Measurements from ENCODE around the gene TMEM198. TPM values are rescaled to one million over a fixed set of nuclear protein-coding genes. Genes with fewer than 3 reads are reported as not detected.

Gene TMEM198, protein sequence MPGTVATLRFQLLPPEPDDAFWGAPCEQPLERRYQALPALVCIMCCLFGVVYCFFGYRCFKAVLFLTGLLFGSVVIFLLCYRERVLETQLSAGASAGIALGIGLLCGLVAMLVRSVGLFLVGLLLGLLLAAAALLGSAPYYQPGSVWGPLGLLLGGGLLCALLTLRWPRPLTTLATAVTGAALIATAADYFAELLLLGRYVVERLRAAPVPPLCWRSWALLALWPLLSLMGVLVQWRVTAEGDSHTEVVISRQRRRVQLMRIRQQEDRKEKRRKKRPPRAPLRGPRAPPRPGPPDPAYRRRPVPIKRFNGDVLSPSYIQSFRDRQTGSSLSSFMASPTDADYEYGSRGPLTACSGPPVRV
- 1 to 10 TPM in 1 of 2 experiments, under 1 TPM in 1; 0.95 to 1.0 TPM for total RNA-seq

- POLR2A ChIA-PET, result interaction anchor here (1.7 to 2.4 kb wide), 3 partner anchors 9 to 54 kb away, joined by 5 to 12 read pairs (median 10); partner anchors contain the start of genes GMPPA and STK11IP
- peak; percentile 95 for DNase-seq
These were observed at the start of gene TMEM198, which contains the start of gene CHPF for GRCh38 chr2:219543596-219544358. Gene TMEM198 (plus strand): TSS chr2:219544028. CDS start chr2:219544728, 700 bp downstream. Gene CHPF (minus strand): TSS chr2:219543809. CDS start chr2:219543538, 271 bp downstream.

DNA sequence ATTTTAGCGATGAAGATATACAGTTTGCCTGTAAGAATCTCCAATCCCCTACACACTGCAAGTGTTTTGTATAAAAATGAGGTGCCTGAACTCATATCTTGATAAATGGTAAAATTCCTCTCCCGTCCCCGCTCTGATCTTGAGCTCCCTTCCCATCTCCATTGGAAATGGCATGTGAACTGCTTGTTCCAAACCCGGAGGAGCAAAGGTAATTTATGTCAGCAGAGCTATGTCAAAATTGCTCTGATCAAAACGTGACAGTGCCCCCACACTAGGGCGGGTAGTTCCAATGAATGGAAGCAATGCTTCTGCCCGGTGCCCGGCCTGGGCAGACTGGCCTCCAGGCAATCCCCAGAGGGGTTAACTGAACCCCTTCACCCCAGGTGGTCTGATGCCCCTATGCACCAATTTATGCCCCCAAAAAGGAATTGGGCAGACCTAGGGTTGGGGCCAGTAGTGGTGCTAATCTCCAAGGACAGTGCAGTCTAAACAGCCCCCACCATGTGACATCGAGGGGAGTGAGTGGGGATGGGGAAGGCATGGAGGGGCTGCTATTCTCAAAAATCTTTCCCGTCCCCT lies 48.8 kb upstream of the TMEM198 start:
- Mint-ChIP-seq H3K4me3 (no peak overlapping the region), H3K9me3 (no peaks in the 10 kb centered on the region), H3K27ac (no peak overlapping the region), H3K4me1 (peaks cover 33% of the 10 kb centered on the region), H3K27me3 (peaks cover 56% of the 10 kb centered on the region), H3K36me3 (ENCODE audit: low read depth) (peaks cover 5% of the 10 kb centered on the region)
- POLR2A ChIA-PET, result interaction anchor here (1.1 kb wide), 1 partner anchor 35 kb away, joined by 3 read pairs; no protein-coding TSS in a partner anchor
- CTCF ChIA-PET, result interaction anchor here (0.5 to 8.0 kb wide), 13 partner anchors 8 to 550 kb away, joined by 3 to 175 read pairs (median 6); no protein-coding TSS in a partner anchor
- no peak for DNase-seq

More at GRCh38 chr2:219543596-219544358, at the start of gene TMEM198, which contains the start of gene CHPF:
- Mint-ChIP-seq H3K4me1 (peaks cover 23% of the 10 kb centered on the region), H3K9me3 (no peaks in the 10 kb centered on the region), H3K36me3 (ENCODE audit: low read depth) (peaks cover 7% of the 10 kb centered on the region), H3K4me3 (peak within 1 kb of the TSS; percentile 78), H3K27me3 (peaks cover 17% of the 10 kb centered on the region), H3K27ac (peak within 1 kb of the TSS; percentile 74)
- CTCF ChIA-PET, result interaction anchor here (0.6 to 4.9 kb wide), 14 partner anchors 11 to 155 kb away, joined by 3 to 34 read pairs (median 4); partner anchors contain the start of gene STK11IP

DNA sequence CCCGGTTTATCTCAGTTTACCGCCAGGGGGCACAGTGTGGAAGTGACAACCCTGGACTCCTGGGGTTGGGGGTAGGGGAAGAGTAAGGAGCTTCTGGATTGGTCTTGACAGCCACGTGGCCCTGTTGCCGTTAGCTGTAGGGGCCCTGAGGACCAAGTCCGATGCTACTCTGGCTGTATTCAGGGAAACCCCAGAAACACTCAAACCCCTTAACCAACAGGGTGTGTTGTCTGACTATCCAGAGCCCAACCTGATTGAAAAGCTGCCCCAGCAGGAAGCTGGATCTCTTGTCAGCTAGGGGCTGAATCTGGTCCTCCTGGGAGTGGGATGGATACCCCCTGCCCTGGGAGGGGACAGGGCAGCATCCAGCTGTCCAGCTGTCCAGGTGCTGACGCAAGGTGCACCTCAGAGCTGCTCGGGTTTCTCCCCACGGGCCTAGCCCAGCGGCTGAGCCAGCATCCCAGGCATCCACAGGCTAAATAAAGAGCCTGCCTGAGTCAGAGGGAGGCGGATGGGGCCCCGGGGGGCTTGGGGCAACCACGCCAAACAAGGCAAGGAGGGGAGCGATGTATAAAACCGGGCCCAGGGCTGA lies 48.2 kb upstream of the TMEM198 start:
- peaks cover 56% of the 10 kb centered on the region for H3K27me3 Mint-ChIP-seq
- CTCF ChIA-PET, result interaction anchor here (0.5 to 8.0 kb wide), 16 partner anchors 8 to 550 kb away, joined by 3 to 175 read pairs (median 6); partner anchors contain the start of gene DNPEP
- no peak overlapping the region for H3K4me3 Mint-ChIP-seq
- H3K27ac Mint-ChIP-seq, result no peak overlapping the region
- DNase-seq, result peak; percentile 61
- H3K36me3 Mint-ChIP-seq (ENCODE audit: low read depth), result peaks cover 5% of the 10 kb centered on the region
- POLR2A ChIA-PET, result interaction anchor here (1.1 kb wide), 1 partner anchor 34 kb away, joined by 3 read pairs; no protein-coding TSS in a partner anchor
- no peaks in the 10 kb centered on the region for H3K9me3 Mint-ChIP-seq
- H3K4me1 Mint-ChIP-seq, result peaks cover 39% of the 10 kb centered on the region

DNA sequence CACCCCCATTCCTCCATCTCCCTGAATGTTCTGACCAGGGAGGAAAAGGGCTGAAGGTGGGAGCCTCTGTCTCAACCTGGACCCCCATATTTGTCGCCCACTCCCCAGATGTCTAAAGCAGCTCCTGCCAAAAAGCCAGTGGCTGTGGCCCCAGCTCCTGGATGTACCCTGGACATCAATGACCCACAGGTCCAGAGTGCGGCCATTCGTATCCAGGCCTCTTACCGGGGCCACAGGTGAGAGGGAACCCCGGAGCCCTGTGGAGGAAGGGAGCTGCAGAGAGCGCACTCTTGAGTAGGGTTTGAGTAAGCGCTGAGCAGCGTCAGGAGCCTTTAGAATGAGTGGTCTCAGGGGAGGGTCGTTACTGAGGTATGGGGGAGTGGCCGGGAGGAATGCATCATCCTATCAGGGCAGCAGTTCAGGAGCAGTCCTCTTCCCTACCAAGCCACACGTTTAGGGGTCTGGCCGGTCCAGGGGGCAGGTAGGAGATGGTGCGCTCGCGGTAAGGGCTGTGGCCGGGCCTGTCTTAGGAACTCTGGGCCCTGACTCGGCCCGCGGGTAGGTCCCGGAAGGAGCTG lies 47.5 kb upstream of the TMEM198 start:
- POLR2A ChIA-PET, result interaction anchor here (1.1 to 1.2 kb wide), 2 partner anchors 33 to 34 kb away, joined by 3 to 4 read pairs; no protein-coding TSS in a partner anchor
- Mint-ChIP-seq H3K27ac (no peak overlapping the region), H3K4me1 (peaks cover 43% of the 10 kb centered on the region), H3K27me3 (peaks cover 56% of the 10 kb centered on the region), H3K9me3 (no peaks in the 10 kb centered on the region), H3K36me3 (ENCODE audit: low read depth) (peaks cover 7% of the 10 kb centered on the region), H3K4me3 (peak overlapping the region; percentile 41)
- DNase-seq, result no peak
- CTCF ChIA-PET, result interaction anchor here (1.2 to 8.0 kb wide), 10 partner anchors 11 to 108 kb away, joined by 3 to 175 read pairs (median 9); partner anchors contain the start of gene DNPEP

DNA sequence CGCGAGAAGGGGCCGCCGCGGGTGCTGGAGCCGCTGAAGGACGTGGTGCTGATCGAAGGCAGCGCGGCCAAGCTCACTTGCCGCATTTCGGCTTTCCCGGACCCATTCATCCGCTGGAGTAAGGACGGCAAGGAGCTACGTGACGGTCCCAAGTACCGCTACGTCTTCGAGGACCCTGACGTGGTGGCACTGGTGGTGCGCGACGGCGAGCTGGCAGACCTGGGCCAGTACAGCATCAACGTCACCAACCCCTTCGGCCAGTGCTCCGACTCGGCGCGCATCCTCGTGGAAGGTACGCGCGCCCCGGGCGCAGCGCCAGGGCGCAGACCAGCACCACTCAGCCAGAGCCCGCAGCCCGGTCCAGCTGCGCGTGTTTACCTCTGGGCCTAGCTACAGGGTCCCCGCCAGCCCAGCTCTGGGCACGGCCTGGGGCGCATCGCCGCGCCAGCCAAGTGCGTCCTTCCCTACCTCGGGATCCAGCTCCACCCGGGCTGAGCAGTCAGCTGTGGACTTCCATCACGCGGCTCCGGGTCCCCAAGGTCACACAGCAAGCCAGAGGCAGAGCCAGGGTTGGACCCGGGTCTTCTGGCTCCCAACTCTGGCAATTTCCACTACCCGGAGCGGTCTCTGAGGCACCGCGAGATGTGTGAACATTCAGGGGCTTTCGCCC lies 46.9 kb upstream of the TMEM198 start:
- H3K27me3 Mint-ChIP-seq, result peaks cover 56% of the 10 kb centered on the region

DNA sequence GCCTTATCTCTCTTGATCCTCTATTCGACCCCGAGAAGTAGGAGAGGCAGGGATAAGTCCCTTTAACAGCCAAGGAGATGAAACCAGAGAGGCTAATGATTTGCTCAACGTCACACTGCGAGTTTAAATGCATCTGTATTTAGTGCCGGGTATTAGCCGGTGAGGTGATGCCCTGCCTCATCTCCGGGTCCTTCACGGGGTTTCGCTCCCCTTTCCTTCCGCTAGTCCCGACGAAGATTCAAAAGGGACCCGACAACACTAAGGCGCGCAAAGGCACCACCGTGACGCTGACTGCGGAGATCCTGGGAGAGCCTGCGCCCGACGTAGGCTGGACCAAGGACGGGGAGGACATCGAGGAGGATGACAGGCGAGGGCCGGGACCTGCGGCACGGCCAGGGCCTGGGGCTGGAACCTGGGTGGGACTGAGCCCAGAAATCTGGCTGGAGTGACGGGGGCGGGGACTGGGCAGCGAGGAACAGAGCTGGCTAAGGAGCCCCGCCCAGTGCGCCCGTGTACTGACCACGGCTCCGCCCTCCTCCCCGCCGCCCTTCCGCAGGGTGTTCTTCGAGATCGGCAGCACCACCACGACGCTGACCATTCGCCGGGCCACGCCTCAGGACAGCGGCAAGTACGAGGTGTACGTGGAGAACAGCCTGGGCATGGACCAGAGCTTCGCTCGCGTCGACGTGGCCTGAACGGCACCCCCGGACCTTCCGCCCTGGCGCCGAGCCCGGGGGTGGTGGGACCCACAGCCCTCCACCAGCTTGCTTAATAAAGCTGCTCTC lies 46.1 kb upstream of the TMEM198 start:
- peak; percentile 52 for DNase-seq
- Mint-ChIP-seq H3K9me3 (no peaks in the 10 kb centered on the region), H3K4me3 (peak overlapping the region; percentile 95), H3K36me3 (ENCODE audit: low read depth) (peaks cover 9% of the 10 kb centered on the region), H3K27ac (no peak overlapping the region), H3K4me1 (peaks cover 48% of the 10 kb centered on the region), H3K27me3 (peaks cover 52% of the 10 kb centered on the region)
- ChIA-PET POLR2A (interaction anchor here (0.9 to 2.4 kb wide), 9 partner anchors 10 to 109 kb away, joined by 3 to 10 read pairs (median 4); partner anchors contain the start of genes CHPF, DNPEP and TMEM198), CTCF (interaction anchor here (1.4 to 8.0 kb wide), 9 partner anchors 10 to 109 kb away, joined by 3 to 175 read pairs (median 15); partner anchors contain the start of genes CHPF, DNPEP and TMEM198)

More for the DNA sequence above, 46.9 kb upstream of the TMEM198 start:
- Mint-ChIP-seq H3K36me3 (ENCODE audit: low read depth) (peaks cover 9% of the 10 kb centered on the region), H3K27ac (no peak overlapping the region), H3K4me3 (peak overlapping the region; percentile 95), H3K4me1 (peaks cover 48% of the 10 kb centered on the region), H3K9me3 (no peaks in the 10 kb centered on the region)
- DNase-seq, result no peak
- CTCF ChIA-PET, result interaction anchor here (1.4 to 8.0 kb wide), 6 partner anchors 12 to 109 kb away, joined by 3 to 175 read pairs (median 12); partner anchors contain the start of genes CHPF, DNPEP and TMEM198
- POLR2A ChIA-PET, result interaction anchor here (1.2 to 2.4 kb wide), 3 partner anchors 33 to 109 kb away, joined by 4 to 8 read pairs (median 4); partner anchors contain the start of gene DNPEP

- peaks cover 48% of the 10 kb centered on the region for H3K4me1 Mint-ChIP-seq
- ChIA-PET CTCF (interaction anchor here (0.6 to 8.0 kb wide), 17 partner anchors 10 to 204 kb away, joined by 3 to 175 read pairs (median 4); partner anchors contain the start of genes CHPF, DNPEP and TMEM198), POLR2A (interaction anchor here (0.6 to 2.4 kb wide), 11 partner anchors 9 to 244 kb away, joined by 3 to 10 read pairs (median 4); partner anchors contain the start of genes CHPF, DNPEP, TMEM198 and TUBA4A)
- peak within 1 kb of the TSS; percentile 64 for H3K27ac Mint-ChIP-seq
- H3K4me3 Mint-ChIP-seq, result peak within 1 kb of the TSS; percentile 95
- DNase-seq, result peak; percentile 97
- H3K36me3 Mint-ChIP-seq (ENCODE audit: low read depth), result peaks cover 9% of the 10 kb centered on the region
- H3K27me3 Mint-ChIP-seq, result peaks cover 47% of the 10 kb centered on the region
- no peaks in the 10 kb centered on the region for H3K9me3 Mint-ChIP-seq
These were observed 45.4 kb upstream of the TMEM198 start, which contains the start of gene GMPPA for GRCh38 chr2:219498280-219499057. Gene GMPPA (plus strand): TSS chr2:219498891. CDS start chr2:219499976, 1,085 bp downstream.

GRCh38 chr2:219499058-219499307 lies 44.8 kb upstream of the TMEM198 start:
- Mint-ChIP-seq H3K9me3 (no peaks in the 10 kb centered on the region), H3K36me3 (ENCODE audit: low read depth) (peaks cover 13% of the 10 kb centered on the region), H3K4me1 (peaks cover 48% of the 10 kb centered on the region), H3K27me3 (peaks cover 43% of the 10 kb centered on the region), H3K27ac (peak overlapping the region; percentile 64), H3K4me3 (peak overlapping the region; percentile 95)
- ChIA-PET CTCF (interaction anchor here (0.6 to 8.0 kb wide), 16 partner anchors 10 to 204 kb away, joined by 3 to 175 read pairs (median 4); partner anchors contain the start of gene DNPEP), POLR2A (interaction anchor here (0.6 to 2.4 kb wide), 9 partner anchors 9 to 245 kb away, joined by 3 to 10 read pairs (median 4); partner anchors contain the start of genes CHPF, DNPEP, TMEM198 and TUBA4A)
- DNase-seq, result no peak

DNA sequence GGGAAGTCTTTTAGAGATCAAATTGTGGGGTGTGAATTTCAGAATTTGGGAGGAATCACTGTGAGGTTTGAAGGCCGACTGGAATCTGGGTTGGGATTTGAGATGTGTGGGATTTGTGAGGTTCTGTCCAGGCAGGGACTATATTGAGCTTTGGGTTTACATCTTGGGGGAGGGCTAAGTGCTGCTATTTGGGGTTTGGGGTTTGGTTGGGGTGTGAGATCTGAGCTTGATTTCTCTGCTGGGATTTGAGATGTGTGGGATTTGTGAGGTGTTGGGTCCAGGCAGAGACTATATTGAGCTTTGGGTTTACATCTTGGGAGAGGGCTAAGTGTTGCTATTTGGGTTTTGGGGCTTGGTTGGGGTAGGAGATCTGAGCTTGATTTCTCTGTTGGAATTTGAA lies 44.3 kb upstream of the TMEM198 start:
- Mint-ChIP-seq H3K4me3 (peak overlapping the region; percentile 95), H3K27ac (peak overlapping the region; percentile 64), H3K27me3 (peaks cover 37% of the 10 kb centered on the region), H3K9me3 (no peaks in the 10 kb centered on the region), H3K36me3 (ENCODE audit: low read depth) (peaks cover 18% of the 10 kb centered on the region), H3K4me1 (peaks cover 48% of the 10 kb centered on the region)
- no peak for DNase-seq
- POLR2A ChIA-PET, result interaction anchor here (0.9 to 2.4 kb wide), 5 partner anchors 14 to 111 kb away, joined by 3 to 10 read pairs (median 4); partner anchors contain the start of genes ASIC4, CHPF, DNPEP and STK11IP
- CTCF ChIA-PET, result interaction anchor here (0.6 to 8.0 kb wide), 9 partner anchors 9 to 520 kb away, joined by 3 to 175 read pairs (median 4); partner anchors contain the start of gene DNPEP

All from activated CD4-positive, alpha-beta memory T cell treated with anti-CD3 and anti-CD28 coated beads, Interleukin-2, amount 10 ng/mL, durations not matched to agents 7 days and 5 days (primary cell).